Erythroblast (primary cell): ENCODE measurements around the gene TUFM.

Source experiments
- GATA1 ChIP-seq: IDR thresholded peaks from 2 replicates; pipeline ENCODE4 v1.6.1; 2011; ENCODE audit warnings: low read depth, mild to moderate bottlenecking, control low read depth, low read length, moderate library complexity
- POLR2A ChIP-seq: IDR thresholded peaks from 2 replicates; pipeline ENCODE4 v1.6.1; 2011; ENCODE audit warnings: mild to moderate bottlenecking, low read length

DNA sequence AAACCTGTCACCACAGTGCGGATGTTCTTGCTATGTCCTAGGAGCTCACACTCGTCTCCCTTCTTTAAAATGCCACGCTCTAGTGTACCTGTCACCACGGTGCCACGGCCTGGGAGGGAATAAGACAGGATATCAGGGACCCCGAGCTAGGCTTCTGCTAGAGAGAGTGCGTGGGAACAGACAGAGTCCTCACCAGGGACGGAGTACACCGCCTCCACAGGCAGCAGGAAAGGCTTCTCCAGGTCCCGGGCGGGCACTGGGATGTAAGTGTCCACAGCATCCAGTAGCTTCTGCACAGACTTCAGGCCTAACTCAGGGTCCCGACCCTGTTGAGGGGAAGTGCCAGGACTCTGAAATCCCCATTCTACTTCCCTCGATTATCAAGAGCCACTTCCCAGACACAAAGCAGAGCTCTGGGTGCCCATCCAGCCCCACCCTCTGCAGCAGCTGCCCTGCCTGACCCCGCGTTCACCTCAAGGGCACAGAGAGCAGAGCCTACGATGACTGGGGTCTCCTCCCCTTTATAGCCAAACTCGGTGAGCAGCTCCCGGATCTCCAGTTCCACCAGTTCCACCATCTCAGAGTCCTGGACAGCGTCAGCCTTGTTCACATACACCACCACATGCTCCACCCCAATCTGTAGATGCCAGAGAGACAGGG is 1.8 kb downstream of the TUFM start:
- no peak for TF ChIP-seq POLR2A
- TF ChIP-seq GATA1 = no peak
